Kidney epithelial cell (primary cell): ENCODE data around the gene HNRNPH3. TPM values are rescaled to one million over a fixed set of nuclear protein-coding genes. Genes with fewer than 3 reads are reported as not detected.

ENCODE experiments used
- DNase-seq: peaks from one replicate; pipeline ENCODE4 v3.0.0-alpha.2; 2010; ENCODE audit warnings: low read depth
- H3K27me3 ChIP-seq: 2 replicates; pipeline ENCODE4 v1.6.0; 2011; ENCODE audit warnings: low read length; ENCODE audit not compliant: control insufficient read depth, insufficient read depth
- H3K36me3 ChIP-seq: 2 replicates; pipeline ENCODE4 v1.5.1; 2011; ENCODE audit warnings: low read length; ENCODE audit not compliant: control insufficient read depth, insufficient read depth
- H3K4me3 ChIP-seq: 2 replicates; pipeline ENCODE4 v1.5.1; 2011; ENCODE audit warnings: low read depth, mild to moderate bottlenecking, control low read depth, low read length
- CTCF ChIP-seq: IDR thresholded peaks from 2 replicates; pipeline ENCODE4 v1.5.1; 2011; ENCODE audit warnings: mild to moderate bottlenecking, moderate library complexity, low read length, control low read depth, inconsistent platforms; ENCODE audit not compliant: insufficient read depth, poor library complexity, severe bottlenecking
- total RNA-seq: library from RNA; depleted of rRNA; stranded (reverse); fragments of >200 nt; gene quantifications from 2 replicates; pipeline ENCODE4 v1.2.3, GENCODE V29; 2015

The HNRNPH3 gene
- total RNA-seq, 1 donor from 2014 or later = 23.0 TPM

GRCh38 chr10:68365611-68366010 lies 33.7 kb downstream of the HNRNPH3 start:
- H3K36me3 ChIP-seq = no peaks in the 10 kb centered on the region
- no peak for DNase-seq
- no peak for TF ChIP-seq CTCF

GRCh38 chr10:68366600-68366999 lies 34.7 kb downstream of the HNRNPH3 start:
- DNase-seq = no peak
- H3K36me3 ChIP-seq = no peaks in the 10 kb centered on the region
- no peak for TF ChIP-seq CTCF
- H3K4me3 ChIP-seq = no peak overlapping the region
- no peaks in the 10 kb centered on the region for H3K27me3 ChIP-seq

More at GRCh38 chr10:68365611-68366010, 33.7 kb downstream of the HNRNPH3 start:
- no peak overlapping the region for H3K4me3 ChIP-seq
- H3K27me3 ChIP-seq = no peaks in the 10 kb centered on the region

GRCh38 chr10:68367121-68367520 lies 35.3 kb downstream of the HNRNPH3 start:
- no peak for DNase-seq
- Histone ChIP-seq H3K36me3 (no peaks in the 10 kb centered on the region), H3K4me3 (no peak overlapping the region), H3K27me3 (no peaks in the 10 kb centered on the region)
- TF ChIP-seq CTCF = no peak

- no peak for TF ChIP-seq CTCF
- no peaks in the 10 kb centered on the region for H3K36me3 ChIP-seq
- DNase-seq = no peak
- H3K4me3 ChIP-seq = no peak overlapping the region
- H3K27me3 ChIP-seq = no peaks in the 10 kb centered on the region
Observed at GRCh38 chr10:68371604-68372003, 39.7 kb downstream of the HNRNPH3 start.

- Histone ChIP-seq H3K4me3 (no peak overlapping the region), H3K27me3 (no peaks in the 10 kb centered on the region), H3K36me3 (no peaks in the 10 kb centered on the region)
- no peak for TF ChIP-seq CTCF
- no peak for DNase-seq
Observed at GRCh38 chr10:68385740-68386139, 53.9 kb downstream of the HNRNPH3 start.

Other genes starting within 250 kb of the HNRNPH3 start
- 0.04 TPM in 1 of 2 replicates, not detected in the other for gene MYPN, start 222.6 kb upstream of the HNRNPH3 start, total RNA-seq
- not detected in 2 replicates for gene ATOH7, start 100.0 kb upstream of the HNRNPH3 start, total RNA-seq
- gene PBLD, start 864 bp downstream of the HNRNPH3 start, total RNA-seq = 3.1 and 4.5 TPM in 2 replicates
- 11.4 and 13.0 TPM in 2 replicates for gene RUFY2, start 75.2 kb downstream of the HNRNPH3 start, total RNA-seq
- 3.6 and 4.5 TPM in 2 replicates for gene DNA2, start 139.9 kb downstream of the HNRNPH3 start, total RNA-seq
- 17.1 and 17.7 TPM in 2 replicates for gene SLC25A16, start 195.5 kb downstream of the HNRNPH3 start, total RNA-seq
- 1.2 and 2.1 TPM in 2 replicates for gene TET1, start 228.3 kb downstream of the HNRNPH3 start, total RNA-seq